NCI-H128 (cell line): ENCODE data around the gene ASH1L.
"Not testable (repeated sequence)": the region's sequence is repeated elsewhere in the genome, so short reads cannot be mapped to it uniquely, and the experiment has no call there.

ENCODE experiments used
- DNase-seq: peaks from one replicate; lab custom pipeline; 2025; ENCODE audit not compliant: unreplicated experiment; lab: John Stamatoyannopoulos, UW

Gene ASH1L, protein sequence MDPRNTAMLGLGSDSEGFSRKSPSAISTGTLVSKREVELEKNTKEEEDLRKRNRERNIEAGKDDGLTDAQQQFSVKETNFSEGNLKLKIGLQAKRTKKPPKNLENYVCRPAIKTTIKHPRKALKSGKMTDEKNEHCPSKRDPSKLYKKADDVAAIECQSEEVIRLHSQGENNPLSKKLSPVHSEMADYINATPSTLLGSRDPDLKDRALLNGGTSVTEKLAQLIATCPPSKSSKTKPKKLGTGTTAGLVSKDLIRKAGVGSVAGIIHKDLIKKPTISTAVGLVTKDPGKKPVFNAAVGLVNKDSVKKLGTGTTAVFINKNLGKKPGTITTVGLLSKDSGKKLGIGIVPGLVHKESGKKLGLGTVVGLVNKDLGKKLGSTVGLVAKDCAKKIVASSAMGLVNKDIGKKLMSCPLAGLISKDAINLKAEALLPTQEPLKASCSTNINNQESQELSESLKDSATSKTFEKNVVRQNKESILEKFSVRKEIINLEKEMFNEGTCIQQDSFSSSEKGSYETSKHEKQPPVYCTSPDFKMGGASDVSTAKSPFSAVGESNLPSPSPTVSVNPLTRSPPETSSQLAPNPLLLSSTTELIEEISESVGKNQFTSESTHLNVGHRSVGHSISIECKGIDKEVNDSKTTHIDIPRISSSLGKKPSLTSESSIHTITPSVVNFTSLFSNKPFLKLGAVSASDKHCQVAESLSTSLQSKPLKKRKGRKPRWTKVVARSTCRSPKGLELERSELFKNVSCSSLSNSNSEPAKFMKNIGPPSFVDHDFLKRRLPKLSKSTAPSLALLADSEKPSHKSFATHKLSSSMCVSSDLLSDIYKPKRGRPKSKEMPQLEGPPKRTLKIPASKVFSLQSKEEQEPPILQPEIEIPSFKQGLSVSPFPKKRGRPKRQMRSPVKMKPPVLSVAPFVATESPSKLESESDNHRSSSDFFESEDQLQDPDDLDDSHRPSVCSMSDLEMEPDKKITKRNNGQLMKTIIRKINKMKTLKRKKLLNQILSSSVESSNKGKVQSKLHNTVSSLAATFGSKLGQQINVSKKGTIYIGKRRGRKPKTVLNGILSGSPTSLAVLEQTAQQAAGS (N-terminal part only)

DNA sequence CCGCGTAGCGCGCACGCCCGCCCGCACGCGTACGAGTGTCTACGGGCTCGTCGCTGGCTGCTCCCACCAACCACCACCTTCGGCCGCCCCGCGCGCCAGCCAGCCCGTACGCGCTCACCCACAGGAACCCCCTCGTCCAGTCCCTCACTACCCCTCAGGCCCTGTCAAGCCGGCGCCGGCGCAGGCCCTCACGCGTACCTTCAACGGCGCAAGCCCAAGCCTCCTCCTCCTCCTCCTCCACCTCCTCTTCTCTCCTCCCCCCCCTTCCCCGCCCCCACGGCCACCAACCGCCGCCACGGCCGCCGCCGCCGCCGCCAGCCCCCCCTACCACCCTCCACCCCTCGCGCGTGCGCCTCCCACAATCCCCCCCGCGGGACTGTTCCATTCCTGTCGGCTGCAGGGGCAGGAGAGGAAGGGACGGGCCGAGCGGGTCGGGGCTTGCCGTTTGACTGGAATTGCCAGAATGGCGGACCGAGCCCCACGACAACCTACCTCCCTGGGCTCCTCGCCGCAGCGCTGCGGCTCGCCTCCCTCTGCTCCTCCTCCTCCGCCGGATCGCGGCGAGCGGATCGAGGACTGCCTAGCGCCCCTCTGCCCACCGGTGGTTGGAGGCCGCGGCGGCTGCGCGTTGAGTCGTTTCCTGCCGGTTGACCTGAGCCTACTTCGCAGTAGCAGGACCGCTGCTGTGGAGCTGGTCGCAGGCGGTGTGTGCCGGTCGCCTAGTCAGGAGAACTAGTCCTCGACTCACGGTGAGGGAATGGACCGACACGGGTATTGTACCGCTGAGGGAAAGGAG, at the start of gene ASH1L:
Gene ASH1L (minus strand): TSS at position 223 of the 796 bp plus-strand sequence. CDS start 41,284 bp downstream, outside the sequence.
- DNase-seq, result peak; percentile 96

DNA sequence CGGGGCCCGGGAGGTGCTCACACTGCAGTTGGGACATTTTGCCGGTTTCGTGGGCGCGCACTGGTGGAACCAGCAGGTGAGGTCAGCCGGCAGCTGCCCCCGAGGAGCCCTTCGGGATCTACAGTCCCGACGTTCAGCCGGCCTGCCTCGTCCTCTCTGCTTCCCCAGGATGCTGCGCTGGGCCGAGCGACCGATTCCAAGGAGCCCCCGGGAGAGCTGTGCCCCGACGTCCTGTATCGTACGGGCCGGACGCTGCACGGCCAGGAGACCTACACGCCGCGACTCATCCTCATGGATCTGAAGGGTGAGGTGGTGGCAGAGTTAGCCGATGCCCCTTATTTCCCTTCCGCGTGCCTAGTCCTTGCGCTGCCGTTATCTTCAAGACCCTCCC, 47.6 kb upstream of the ASH1L start:
- not testable (repeated sequence) for DNase-seq

- DNase-seq, result peak; percentile 97
Observed at GRCh38 chr1:155609515-155610256, 47.1 kb upstream of the ASH1L start, which contains the start of gene MSTO1. MSTO1 (plus strand) TSS chr1:155610218; CDS start chr1:155610249, 31 bp downstream.

DNA sequence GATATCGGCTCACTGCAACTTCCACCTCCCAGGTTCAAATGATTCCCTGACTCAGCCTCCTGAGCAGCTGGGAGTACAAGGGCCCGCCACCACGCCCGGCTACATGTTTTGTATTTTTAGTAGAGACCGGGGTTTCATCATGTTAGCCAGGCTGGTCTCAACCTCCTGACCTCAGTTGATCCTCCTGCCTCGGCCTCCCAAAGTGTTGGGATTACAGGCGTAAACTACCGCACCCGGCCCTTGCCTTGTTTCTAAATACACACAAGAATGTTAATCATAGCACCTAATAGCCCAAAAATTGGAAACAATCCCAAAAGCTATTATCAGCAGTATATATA, 46.3 kb upstream of the ASH1L start:
- no peak for DNase-seq

DNA sequence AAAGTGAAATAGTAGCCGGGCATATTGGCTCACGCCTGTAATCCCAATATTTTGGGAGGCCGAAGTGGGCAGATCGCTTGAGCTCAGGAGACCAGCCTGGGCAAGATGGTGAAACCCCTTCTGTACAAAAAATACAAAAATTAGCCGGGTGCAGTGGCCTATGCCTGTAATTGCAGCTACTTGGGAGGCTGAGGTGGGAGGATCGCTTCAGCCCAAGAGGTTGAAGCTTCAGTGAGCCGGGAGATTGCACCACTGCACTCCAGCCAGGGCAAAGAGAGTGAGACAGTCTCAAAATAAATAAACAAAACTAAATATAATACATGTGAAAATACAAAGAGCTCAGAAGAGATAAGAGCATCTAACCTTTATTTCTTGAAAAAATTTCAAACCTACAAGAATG, 45.1 kb upstream of the ASH1L start:
- DNase-seq, result no peak

DNA sequence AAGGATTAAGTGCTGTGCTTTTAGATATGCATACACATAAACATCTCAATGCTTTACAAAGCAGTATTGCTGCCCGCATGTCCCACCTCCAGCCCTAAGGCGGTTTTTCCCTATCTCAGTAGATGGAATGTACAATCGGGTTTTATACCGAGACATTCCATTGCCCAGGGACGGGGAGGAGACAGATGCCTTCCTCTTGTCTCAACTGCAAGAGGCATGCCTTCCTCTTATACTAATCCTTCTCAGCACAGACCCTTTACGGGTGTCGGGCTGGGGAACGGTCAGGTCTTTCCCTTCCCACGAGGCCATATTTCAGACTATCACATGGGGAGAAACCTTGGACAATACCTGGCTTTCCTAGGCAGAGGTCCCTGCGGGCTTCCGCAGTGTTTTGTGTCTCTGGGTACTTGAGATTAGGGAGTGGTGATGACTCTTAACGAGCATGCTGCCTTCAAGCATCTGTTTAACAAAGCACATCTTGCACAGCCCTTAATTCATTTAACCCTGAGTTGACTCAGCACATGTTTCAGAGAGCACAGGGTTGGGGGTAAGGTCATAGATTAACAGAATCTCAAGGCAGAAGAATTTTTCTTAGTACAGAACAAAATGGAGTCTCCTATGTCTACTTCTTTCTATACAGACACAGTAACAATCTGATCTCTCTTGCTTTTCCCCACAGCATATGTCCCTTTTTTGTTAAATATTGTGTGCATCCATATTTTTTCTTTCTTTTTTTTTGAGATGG, 37.4 kb upstream of the ASH1L start:
- DNase-seq, result not testable (repeated sequence)

GRCh38 chr1:155598842-155599331, 36.3 kb upstream of the ASH1L start:
- no peak for DNase-seq

GRCh38 chr1:155596864-155597263, 34.3 kb upstream of the ASH1L start:
- no peak for DNase-seq

GRCh38 chr1:155595877-155596474, 33.4 kb upstream of the ASH1L start:
- not testable (repeated sequence) for DNase-seq

DNA sequence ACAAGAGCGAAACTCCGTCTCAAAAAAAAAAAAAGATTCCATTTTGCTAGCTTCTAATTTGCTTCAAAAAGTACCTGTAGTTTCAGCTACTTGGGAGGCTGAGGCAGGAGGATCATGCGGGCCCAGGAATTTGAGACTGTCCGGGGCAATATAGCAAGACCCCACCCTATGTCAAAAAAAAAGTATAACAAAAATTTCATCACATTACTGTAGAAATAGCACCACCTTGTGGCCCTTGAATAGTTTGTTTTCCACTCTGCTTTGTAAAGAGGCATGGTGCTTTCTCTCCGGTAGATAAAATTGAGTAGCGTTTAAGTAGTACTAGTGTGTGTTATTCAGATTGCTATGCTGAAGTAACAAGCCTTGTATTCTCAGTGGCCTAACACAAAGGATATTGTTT, 29.2 kb upstream of the ASH1L start:
- DNase-seq, result peak; percentile 39

DNA sequence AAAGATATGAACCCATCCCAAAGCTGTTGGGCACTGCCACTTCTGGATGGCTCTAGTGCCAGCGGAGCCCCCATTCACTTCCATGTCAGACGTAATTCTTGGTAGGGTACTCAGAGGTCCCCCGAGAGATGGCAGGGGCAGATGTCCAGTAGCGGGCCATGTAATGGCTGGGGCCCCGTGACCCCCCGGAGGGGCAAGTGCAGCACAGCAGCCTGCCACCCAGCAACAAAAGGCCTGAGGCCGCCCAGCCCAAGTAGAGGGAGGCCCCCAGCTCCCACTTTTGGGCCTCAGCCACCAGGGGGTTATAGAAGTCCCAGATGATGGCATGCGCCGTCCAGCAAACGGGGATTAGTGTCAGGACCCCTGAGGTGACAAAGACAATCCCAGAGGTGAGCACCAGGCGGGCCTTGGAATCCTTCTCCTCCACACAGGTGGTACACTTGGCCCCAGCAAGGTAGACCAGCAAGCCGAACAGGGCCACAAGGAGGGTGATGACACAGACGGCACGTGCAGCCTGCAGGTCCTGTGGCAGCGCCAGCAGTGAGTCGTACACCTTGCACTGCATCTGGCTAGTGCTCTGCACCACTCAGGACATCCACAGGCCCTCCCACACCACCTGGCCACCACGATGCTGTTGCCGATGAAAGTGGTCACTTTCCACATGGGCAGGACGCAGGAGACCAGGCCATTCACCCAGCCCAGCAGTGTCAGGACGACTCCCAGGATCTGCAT, 28.1 kb upstream of the ASH1L start:
- not testable (repeated sequence) for DNase-seq

DNA sequence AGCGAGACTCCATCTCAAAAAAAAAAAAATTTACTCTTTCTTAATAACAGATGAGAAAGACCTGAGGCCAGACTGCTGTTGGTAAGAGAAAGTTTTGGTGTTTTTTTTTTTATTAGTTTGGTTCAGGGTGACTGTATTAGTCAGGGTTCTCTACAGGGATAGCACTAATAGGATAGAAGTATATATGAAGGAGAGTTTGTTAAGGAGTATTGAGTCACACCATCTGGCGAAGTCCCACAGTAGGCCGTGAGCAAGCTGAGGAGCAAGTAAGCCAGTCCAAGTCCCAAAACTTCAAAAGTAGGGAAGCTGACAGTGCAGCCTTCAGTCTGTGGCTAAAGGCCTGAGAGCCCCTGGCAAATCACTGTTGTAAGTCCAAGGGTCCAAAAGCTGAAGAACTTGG, 26.7 kb upstream of the ASH1L start:
- not testable (repeated sequence) for DNase-seq

- not testable (repeated sequence) for DNase-seq
Observed at GRCh38 chr1:155583846-155584245, 21.2 kb upstream of the ASH1L start.

GRCh38 chr1:155575608-155576007, 13.0 kb upstream of the ASH1L start:
- DNase-seq, result not testable (repeated sequence)

DNA sequence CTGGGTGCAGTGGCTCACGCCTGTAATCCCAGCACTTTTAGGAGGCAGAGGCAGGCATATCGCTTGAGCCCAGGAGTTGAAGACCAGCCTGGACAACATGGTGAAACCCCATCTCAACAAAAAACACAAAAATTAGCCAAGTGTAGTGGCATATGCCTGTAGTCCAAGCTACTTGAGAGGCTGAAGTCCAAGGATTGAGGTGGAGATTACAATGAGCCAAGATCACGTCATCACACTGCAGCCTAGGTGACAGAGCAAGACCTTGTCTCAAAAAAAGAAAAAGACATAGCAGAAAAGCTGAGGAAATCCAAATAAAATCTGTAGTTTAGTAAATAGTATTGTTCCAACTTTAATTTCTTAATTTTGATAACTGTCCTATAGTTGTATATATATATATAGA, 11.5 kb upstream of the ASH1L start:
- DNase-seq, result no peak

GRCh38 chr1:155570593-155570990, 8.0 kb upstream of the ASH1L start:
- no peak for DNase-seq

DNA sequence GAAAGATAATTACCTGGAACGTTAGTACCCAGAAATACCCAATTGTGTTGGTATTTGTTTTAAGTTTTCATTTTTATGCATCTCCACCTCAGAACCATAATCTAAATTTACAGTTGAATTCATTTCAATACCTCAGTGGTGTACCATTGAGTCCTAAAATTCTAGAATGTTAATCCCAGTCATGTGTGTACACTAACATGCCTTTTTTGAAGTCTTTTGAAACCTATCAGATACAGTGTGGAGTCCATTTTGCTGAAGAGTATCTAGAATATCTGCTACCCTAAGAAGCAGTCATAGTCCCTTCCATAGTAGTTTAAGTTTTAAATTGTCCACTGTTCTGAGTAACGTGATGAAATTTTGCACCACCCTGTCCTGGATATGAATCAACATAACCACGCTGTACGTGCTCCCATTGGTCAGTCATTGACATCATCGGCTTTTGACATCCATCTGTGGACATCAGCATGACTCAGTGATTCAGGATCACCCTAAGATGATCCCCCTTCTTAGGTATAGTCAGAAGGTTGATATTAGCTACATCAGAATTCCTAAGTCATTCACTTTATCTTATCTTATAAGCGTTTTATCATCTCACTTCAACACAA, 7.5 kb upstream of the ASH1L start:
- no peak for DNase-seq
